ENCODE data around the gene SLC6A18. TPM values are rescaled to one million over a fixed set of nuclear protein-coding genes. Genes with fewer than 3 reads are reported as not detected.

SLC6A18 gene
- total and polyA plus RNA-seq, 7 donors = not detected

DNA sequence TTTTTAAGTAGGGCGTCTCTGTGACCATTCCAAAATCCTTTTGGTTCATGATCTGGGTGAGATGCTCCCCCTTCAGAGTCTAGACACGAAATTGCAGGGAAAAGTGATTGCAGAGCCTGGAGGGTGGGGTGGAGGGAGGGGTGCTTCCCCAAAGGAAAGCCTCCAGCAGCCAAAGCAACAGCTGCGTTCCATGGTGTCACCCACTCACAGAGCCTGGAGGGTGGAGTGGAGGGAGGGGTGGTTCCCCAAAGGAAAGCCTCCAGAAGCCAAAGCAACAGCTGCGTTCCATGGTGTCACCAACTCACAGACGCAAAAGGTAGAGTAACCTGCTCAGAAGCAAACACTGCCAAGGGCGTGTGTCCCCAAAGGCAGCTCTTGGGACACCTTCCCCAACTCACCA lies 22.6 kb downstream of the SLC6A18 start:
- no peak for TF ChIP-seq CTCF (IDR thresholded peaks at IDR 0.05)
- Histone ChIP-seq H3K27ac (no peak overlapping the region), H3K27me3 (ENCODE audit: insufficient read depth in 3 of 3, low read length in 2 of 3) (peaks cover 0 to 82% (median 16%) of the 10 kb centered on the region in 3 donors), H3K4me1 (no peaks in the 10 kb centered on the region), H3K9me3 (no peaks in the 10 kb centered on the region), H3K4me3 (no peak overlapping the region), H3K36me3 (ENCODE audit: insufficient read depth in 1 of 2, low read depth in 1 of 2) (no peaks in the 10 kb centered on the region)
- DNase-seq = no peak
- ATAC-seq = no peak
- WGBS, 3 donors = 42 to 57% (median 48%) methylated on average over 6 of the region's 6 CpGs
- intact Hi-C loops (cut with DNase I) = no loop called here

DNA sequence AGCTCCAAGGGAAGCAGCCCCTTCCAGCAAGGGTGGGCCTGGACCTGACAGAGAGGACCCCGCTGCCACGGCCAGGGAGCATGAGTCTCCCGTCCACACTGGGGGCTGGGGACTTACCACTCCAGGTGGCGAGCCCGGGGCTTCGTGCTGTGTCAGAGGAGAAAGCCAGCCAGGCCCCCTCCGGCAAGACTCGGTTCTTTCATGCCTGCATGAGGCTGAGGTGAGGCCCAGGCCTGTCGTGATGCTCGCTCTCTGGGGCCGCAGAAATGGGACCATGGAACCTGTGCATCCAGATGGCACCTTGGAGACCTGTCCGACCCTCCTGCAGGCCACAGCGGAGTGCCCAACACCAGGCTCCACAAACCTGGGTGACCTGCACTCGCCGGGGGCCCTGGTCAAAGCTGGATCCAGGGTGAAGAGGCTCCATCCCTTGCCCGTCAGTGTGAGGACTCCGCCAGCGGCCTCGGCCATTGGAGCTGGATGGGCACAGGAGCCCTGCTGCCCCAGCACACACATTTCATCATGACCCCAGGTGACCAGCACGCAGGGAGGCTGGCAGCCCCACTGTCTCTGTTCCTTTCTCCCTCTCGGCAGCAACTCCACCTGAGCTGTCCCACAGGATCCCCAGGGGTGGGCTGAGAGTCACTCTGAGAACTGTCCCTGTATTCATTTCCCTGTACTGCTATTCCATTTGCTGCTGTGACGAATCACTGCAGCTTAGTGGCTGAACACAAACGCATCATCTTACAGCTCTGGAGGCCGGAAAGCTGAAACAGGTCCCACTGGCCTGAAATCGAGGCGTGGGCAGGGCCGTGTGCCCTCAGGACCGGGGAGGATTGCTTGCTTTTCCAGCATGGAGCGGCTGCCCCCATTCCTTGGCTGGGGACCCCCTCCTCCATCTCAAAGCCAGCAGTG lies 24.4 kb downstream of the SLC6A18 start:
- Histone ChIP-seq H3K4me1 (no peaks in the 10 kb centered on the region), H3K27me3 (ENCODE audit: insufficient read depth in 3 of 3, low read length in 2 of 3) (peaks cover 0 to 82% (median 13%) of the 10 kb centered on the region in 3 donors), H3K36me3 (ENCODE audit: insufficient read depth in 1 of 2, low read depth in 1 of 2) (no peaks in the 10 kb centered on the region), H3K27ac (no peak overlapping the region), H3K9me3 (no peaks in the 10 kb centered on the region), H3K4me3 (no peak overlapping the region)
- DNase-seq (no peak), ATAC-seq (no peak)
- intact Hi-C loops (cut with DNase I) = no loop called here
- TF ChIP-seq CTCF (IDR thresholded peaks at IDR 0.05) = no peak
- WGBS, 3 donors = 54 to 59% (median 56%) methylated on average over 29 of the region's 29 CpGs

- H3K27me3 ChIP-seq (ENCODE audit: insufficient read depth in 3 of 3, low read length in 2 of 3) = peaks cover 0 to 68% (median 9%) of the 10 kb centered on the region in 3 donors
- no peak for DNase-seq
- WGBS, 3 donors = 39 to 44% (median 41%) methylated on average over 27 of the region's 27 CpGs
These were observed 26.7 kb downstream of the SLC6A18 start for GRCh38 chr5:1251678-1252580.

DNA sequence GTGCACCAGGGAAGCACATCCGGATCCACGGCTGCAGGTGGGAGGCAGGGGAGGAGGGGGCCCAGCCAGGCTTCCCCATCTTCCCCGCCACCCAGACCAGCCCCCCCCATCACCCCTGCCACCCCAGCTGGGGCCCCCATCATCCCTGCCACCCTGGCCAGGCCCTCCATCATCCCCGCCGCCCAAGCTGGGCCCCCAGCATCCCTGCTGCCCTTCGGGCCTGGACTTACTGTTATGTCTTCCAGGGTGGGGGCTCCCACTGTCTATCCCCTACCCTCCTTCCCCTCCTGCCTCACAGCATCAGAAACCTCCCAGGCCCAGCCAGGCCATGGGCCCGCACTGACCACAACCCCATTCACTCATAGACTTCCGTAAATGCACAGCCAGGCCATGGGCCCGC lies 27.5 kb downstream of the SLC6A18 start:
- ATAC-seq (no peak), DNase-seq (no peak)
- Histone ChIP-seq H3K36me3 (ENCODE audit: insufficient read depth in 1 of 2, low read depth in 1 of 2) (no peaks in the 10 kb centered on the region), H3K27me3 (ENCODE audit: insufficient read depth in 3 of 3, low read length in 2 of 3) (peaks cover 0 to 66% (median 10%) of the 10 kb centered on the region in 3 donors), H3K9me3 (no peaks in the 10 kb centered on the region), H3K4me1 (no peaks in the 10 kb centered on the region), H3K4me3 (no peak overlapping the region), H3K27ac (no peak overlapping the region)
- intact Hi-C loops (cut with DNase I) = no loop called here
- 83 to 96% (median 94%) methylated on average over 6 to 9 of the region's 9 CpGs for WGBS, 3 donors
- no peak for TF ChIP-seq CTCF (IDR thresholded peaks at IDR 0.05)

More at GRCh38 chr5:1251678-1252580, 26.7 kb downstream of the SLC6A18 start:
- no peak for ATAC-seq
- H3K27ac ChIP-seq = no peak overlapping the region
- no peak for TF ChIP-seq CTCF (IDR thresholded peaks at IDR 0.05)
- no peaks in the 10 kb centered on the region for H3K9me3 ChIP-seq
- H3K4me1 ChIP-seq = no peaks in the 10 kb centered on the region
- intact Hi-C loops (cut with DNase I) = no loop called here
- no peaks in the 10 kb centered on the region for H3K36me3 ChIP-seq (ENCODE audit: insufficient read depth in 1 of 2, low read depth in 1 of 2)
- H3K4me3 ChIP-seq = no peak overlapping the region
